Right hindlimb (tissue), 1 donor: ENCODE measurements around the gene ATXN7L3.
"Not testable (repeated sequence)": the region's sequence is repeated elsewhere in the genome, so short reads cannot be mapped to it uniquely, and the experiment has no call there.

Experiments
- DNase-seq: peaks from one replicate; pipeline ENCODE4 v3.0.0-alpha.2; 2018

Gene ATXN7L3

DNA sequence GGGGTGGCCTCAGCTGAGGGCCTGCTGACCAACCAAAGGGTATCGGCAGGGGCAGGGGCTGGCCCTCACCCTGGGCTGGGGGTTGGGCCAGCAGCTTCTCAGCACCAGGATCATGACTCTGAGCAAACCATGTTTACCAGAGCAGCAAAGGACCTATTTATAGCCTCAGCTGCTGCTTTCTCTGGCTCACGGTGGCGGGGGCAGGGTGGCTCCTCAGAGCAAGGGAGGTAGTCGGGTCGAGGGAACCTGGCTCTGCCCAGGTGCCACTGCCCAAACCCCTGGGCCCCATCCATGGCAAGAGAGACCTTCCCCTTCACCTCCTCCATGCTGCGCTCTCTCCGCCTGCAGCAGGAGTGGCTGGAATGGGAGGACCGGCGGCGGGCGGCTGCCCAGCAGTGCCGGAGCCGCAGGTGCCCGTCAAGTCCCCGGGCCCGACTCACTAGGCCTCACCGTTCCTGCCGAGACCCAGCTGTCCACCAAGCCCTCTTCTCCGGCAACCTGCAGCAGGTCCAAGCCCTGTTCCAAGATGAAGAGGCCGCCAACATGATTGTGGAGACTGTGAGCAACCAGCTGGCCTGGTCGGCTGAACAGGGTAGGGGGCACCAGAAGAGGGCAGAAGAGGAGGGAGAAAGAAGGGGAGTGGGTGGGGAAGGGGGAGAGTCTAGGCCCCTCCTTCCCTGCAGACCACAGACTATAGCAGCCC, 29.0 kb downstream of the ATXN7L3 start, which contains the start of gene ASB16:
Gene ASB16, plus strand, starts transcription at position 206 of the 703 bp plus-strand sequence. Its CDS starts 86 bp downstream, at position 292.
- DNase-seq = peak; percentile 51

DNA sequence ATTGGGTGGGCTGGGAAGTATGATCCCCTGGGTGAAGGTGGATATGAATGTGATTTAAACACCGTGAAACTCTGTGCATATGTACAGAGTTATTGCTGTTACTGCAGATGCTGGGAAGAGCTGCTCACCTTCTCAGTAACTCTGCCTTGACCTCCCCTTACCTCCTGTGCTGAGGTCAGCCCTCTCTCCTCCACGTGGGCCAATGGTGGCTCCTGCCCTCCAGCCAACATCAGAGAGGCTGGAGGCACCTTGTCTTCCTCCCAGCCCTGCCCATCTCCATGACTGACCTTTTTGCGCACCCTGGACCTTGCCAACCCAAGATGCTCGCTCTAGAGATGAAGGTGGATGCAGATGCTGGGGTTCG, 29.6 kb downstream of the ATXN7L3 start:
- DNase-seq = no peak

DNA sequence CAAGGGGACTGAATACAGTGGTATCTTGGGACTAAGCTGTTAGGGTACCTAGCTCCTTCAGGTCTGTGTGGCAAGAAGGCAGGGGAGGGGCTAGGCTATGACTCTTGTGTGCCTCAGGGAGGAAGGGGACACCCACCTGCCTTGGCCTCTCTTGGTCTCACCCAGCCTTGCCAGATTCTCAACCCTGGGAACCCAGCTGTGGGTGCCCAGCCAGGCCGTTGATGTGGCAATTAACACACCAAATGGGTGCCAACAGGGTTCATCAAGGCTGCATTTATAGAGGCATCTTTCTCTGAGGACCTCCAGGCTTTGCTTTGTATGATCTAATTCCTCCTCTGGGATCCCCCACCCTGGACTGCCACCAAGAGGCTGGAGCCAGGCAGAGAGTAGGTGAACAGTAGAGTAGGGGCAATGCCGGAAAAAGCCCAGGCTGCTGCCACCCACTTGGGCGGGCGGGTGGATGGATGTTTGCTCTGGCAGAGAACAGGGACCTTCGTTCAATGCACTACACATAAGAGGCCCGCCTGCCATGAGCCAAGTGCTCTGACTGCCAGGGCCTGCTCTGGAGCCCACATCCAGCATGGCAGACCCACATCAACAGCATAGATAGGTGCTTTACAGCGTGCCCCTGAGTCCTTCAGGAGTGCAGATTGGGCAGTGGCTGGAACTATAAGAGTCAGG, 32.4 kb downstream of the ATXN7L3 start:
- no peak for DNase-seq

DNA sequence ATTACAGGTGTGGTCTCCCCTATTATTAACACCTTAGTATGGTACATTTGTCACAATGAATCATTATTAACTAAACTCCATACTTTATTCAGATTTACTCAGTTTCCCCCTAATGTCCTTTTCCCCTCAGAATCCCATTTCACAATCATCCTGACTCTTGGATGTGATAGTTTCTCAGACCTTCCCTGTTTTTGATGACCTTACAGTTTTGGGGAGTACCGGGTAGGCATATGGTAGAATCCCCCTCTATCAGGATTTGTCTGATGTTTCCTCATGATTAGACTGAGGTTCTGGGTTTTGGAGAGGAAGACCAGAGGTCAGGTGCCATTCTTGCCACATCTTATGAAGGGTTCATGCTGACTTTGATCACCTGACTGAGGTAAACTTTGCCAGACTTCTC, 35.2 kb downstream of the ATXN7L3 start:
- no peak for DNase-seq

DNA sequence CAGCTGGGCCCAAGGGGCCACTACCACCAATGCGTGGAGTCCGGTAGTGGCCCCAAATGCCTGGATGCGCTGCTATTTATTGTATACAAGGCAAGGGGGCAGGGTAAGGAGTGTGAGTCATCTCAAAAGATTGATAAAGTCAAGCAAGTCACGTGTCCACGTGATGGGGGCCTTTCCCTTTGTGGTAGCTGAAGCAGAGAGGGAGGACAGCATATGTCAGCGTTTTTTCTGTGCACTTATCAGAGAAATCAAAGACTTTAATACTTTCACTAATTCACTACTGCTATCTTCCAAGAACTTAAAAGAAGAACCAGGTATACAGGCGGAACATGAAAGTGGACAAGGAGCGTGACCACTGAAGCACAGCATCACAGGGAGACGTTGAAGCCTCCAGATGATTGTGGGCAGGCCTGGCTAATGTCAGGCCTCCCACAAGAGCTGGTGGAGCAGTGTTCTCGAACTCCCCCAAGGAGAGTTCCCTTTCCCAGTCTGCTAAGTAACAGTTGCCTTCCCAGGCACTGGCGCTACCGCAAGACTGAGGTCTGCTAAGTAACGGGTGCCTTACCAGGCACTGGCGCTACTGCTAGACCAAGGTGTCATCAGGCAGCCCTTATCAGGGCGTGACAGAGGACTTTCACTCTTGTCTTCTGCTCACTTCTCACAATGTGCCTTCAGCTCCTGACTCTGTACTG, 40.0 kb downstream of the ATXN7L3 start:
- DNase-seq = no peak

DNA sequence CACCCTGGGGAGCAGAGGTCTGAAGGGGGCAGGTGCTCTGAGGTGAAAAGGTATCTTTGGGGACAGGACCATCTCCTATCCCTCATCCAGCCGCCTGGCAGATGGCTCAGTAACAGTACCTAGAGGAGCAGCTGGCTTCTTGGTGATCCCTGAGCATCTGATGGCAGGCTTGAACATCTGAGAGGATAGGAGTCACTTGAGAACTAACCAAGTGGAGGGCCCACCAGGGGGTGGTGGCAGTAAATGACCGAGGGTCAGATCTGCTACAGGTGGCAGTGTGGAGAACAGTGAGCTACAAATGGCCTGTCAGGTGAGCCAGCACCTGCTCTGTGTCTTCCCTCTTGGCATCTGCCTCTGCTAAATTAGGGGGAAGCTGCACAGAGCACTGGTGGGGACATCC, 44.2 kb downstream of the ATXN7L3 start:
- DNase-seq = no peak

DNA sequence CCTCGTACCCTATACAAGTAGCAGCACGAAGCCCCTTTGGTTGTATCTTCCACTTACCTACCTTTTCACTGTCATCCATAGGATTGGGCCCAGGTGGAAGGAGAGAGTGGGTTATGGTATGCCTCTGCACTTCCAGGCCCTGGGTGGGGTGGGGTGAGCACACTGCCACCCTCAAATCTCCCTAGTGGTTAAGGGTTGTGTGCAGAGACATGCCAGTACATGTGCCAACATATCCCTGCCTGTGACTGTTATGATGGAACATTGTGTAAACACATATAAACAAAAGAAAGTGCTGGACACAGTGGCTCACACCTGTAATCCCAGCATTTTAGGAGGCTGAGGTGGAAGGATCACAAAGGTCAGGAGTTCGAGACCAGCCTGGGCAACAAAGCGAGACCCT, 46.8 kb downstream of the ATXN7L3 start:
- DNase-seq = no peak

DNA sequence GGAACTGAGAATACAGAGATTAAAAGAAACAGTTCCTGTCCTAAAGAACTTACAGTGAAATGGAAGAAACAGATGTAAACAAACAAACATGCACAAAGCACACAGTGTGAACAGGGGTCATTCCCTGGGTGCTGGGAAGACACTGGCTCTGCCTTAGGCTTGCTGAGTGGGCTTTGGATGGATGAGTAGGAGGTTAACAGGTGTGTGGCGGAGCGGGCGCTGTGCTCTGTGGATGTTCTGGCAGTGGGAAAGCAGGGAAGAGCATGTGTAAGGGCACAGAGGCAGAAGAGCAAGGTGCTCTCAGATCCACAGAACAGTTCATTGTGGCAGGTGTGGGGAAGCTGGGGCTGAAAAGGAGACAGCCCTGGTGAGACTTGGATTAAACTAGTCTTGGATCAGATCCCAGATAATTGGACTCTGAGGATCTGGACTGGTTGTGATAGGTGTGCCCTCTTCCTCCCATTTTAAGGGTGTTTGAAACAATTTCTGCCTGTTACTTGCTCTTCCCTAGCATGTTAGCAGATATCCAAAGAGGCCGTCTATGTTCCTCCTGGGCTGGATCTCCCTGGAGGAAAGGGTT, 49.8 kb downstream of the ATXN7L3 start:
- DNase-seq = no peak

DNA sequence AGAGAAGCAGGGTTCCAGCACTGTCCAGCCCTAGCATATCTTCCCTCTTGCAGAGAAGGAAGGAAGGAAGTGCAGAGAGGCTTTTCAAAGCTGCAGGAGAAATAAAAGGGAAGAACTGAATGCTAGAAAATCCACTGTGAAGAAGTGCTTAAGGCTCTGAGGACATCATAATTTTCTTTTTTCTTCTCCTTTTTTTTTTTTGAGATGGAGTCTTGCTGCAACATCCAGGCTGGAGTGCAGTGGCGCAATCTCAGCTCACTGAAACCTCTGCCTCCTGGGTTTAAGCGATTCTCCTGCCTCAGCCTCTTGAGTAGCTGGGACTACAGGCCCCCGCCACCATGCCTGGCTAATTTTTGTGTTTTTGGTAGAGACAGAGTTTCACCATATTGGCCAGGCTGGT, 50.6 kb downstream of the ATXN7L3 start:
- not testable (repeated sequence) for DNase-seq

DNA sequence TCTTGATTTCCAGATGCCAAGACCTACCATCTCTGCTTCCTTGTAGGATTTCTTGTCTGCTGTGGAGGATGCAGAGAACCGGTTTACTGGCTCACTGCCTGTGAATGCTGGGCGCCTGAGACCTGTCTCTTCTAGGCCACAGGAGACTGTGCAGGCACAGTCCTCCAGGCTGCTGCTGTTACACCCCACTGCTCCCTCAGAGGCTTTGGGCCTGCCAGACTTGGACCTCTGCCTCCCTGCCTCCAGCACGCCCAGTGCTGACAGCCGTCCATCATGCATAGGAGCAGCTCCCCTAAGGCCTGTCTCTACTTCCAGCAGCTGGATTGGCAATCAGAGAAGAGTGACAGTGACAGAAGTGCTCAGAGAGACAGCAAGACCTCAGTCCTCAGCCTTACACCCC, 51.9 kb downstream of the ATXN7L3 start:
- DNase-seq = no peak

DNA sequence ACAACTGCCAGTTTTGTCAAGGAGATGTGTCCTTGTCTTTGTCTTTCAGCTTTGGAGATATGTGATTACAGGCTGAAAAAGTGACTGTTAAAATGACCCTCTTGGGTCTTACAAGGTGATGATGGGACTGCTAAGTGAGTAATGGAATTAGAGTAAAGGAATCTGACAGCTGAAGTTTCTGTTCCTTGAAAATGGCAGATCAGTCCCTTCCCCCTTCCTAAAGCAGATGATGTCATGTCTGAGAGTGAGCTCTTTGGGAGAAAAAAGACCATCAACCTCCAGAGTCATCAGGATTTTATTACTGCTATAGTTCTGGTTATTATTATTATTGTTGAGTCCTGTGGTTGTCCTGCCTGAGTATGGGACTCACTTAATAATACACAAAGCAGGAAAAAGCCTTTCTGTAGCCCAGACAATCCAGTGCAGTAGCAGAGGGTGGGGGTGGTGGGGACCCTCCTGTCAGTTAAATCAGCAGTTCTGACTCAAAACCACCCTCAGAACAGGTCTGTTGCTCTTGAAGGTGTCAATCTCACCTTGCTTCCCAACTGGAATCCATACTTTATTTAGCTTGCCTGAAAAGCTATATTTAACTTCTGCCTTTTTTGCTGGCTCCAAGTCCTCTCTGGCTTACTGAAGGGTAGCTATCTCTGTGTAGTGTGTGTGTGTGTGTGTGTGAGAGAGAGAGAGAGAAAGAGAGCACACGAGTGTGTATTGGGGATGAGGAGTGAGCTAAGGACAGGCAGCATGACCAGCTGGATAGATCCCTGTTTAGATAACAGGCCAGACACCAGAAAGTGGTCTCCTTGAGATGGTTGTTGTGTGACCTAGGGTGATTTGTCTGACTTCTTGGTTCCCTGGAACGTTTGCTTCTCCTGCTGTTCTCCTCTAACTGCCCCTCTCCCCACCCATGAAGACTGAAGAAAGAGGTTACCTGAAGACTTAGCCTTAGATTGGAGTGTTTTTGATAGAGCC, 53.0 kb downstream of the ATXN7L3 start:
- no peak for DNase-seq

DNA sequence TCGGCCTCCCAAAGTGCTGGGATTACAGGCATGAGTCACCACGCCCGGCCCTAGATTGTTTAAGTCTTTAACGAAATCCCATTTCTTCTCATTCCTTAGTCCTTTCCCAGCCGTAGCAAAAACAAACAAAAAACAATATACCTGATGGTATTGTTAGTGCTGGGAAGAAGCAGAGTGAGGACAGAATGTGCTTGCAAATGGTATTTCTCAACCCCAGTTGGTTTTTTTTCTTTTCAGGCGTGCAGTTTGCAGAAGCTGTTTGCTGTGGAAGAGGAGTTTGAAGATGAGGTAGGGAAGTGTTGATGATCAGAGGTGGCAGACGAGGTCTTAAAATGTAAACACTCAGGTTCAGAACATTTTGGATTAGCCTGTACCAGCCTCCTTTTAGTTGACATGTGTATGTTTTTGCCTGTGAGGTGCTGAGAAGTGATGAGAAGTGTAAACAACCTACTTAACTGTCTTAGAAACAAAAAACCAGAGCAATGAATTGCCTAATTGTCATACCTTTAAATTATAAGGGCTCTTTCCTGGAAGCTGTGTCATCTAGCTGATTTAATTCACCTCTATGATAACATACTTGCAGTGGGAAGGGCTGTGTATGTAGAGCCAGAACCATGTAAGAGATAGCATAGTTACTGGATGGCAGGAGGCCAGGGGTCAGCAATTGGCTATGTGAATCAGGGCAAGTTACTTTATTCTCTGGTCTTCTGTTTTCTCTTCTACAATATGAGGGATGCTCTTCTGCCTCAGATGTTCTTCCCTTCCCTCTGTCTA, 54.5 kb downstream of the ATXN7L3 start:
- no peak for DNase-seq

DNA sequence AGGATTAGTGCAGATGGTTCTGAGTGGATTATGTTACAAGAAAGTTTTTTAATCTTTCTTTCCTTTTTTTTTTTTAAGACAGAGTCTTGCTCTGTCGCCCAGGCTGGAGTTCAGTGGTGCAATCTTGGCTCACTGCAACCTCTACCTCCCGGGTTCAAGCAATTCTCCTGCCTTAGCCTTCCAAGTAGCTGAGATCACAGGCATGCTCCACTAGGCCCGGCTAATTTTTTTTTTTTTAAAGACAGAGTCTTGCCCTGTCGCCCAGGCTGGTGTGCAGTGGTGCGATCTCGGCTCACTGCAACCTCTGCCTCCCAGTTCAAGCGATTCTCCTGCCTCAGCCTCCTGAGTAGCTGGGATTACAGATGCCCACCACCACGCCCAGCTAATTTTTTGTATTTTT, 55.8 kb downstream of the ATXN7L3 start:
- not testable (repeated sequence) for DNase-seq
